Neutrophil (primary cell): ENCODE data around the gene LCMT2.

ENCODE experiments used
- H3K27ac ChIP-seq: fragments of 200-600 bp; sonication (generic); 2 replicates; pipeline ENCODE4 v1.5.1; 2016; ENCODE audit warnings: mild to moderate bottlenecking, moderate library complexity
- H3K27me3 ChIP-seq: fragments of 200-600 bp; sonication (generic); 2 replicates; pipeline ENCODE4 v1.6.0; 2016; ENCODE audit warnings: mild to moderate bottlenecking
- H3K36me3 ChIP-seq: fragments of 200-600 bp; sonication (generic); 2 replicates; pipeline ENCODE4 v1.5.1; 2017
- H3K4me1 ChIP-seq, 2 experiments: fragments of 200-600 bp in 1 of 2; sonication (generic) in 1 of 2; 1 replicate in 1 of 2; 2 replicates in 1 of 2; pipeline versions ENCODE4 v1.5.1 to v1.6.1; 2013 to 2016; ENCODE audit warnings: low read depth in 1 of 2, low read length in 1 of 2, mild to moderate bottlenecking in 1 of 2, moderate library complexity in 1 of 2; ENCODE audit not compliant: control insufficient read depth in 1 of 2, insufficient read depth in 1 of 2
- H3K4me3 ChIP-seq, 2 experiments: fragments of 200-600 bp in 1 of 2; sonication (generic) in 1 of 2; 1 replicate in 1 of 2; 2 replicates in 1 of 2; pipeline ENCODE4 v1.5.1; 2013 to 2016; ENCODE audit warnings: low read depth in 1 of 2, low read length in 1 of 2, mild to moderate bottlenecking in 1 of 2, moderate library complexity in 1 of 2
- H3K9me3 ChIP-seq: fragments of 200-600 bp; sonication (generic); 2 replicates; pipeline ENCODE4 v1.5.1; 2016
- CTCF ChIP-seq: fragments of 200-600 bp; sonication (generic); IDR thresholded peaks from 2 replicates; pipeline ENCODE4 v1.5.1; 2016; ENCODE audit warnings: antibody characterized with exemption

The LCMT2 gene

DNA sequence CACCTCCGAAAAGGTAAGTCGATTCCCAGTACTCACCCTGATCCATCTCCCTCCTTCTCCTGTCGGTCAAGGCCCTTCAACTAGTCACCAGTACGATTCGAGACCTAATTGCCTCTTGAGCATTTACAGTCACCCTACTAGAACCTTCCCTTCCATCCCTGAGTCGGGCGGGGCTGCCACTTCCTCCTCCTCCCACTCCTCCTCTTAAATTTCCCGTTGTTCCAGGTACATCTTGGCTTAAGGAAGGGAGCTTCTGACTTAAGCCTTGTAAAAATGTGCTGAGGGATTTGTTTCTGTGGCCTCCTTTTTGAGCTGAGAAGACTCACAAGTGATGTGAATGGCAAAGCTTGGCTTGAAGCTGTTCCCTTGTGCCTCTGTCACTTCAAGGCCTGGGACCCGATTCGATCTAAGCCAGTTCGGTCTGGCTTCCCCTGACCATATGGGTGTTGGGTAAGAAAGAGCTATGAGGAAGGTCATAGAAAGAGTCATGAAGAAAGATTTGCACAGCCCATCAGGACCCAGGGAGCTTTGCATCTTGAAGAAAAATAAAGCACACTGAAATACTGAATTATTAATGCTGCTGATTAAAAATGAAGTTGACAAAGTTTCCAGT lies 28.1 kb downstream of the LCMT2 start, which contains the start of gene TGM7:
Gene TGM7, minus strand, starts transcription at position 51 of the 613 bp plus-strand sequence.
- Histone ChIP-seq H3K27me3 (peaks cover 42% of the 10 kb centered on the region), H3K9me3 (no peaks in the 10 kb centered on the region), H3K27ac (no peak within 1 kb of the TSS), H3K4me1 (no peaks in the 10 kb centered on the region), H3K4me3 (no peak within 1 kb of the TSS), H3K36me3 (no peaks in the 10 kb centered on the region)
- TF ChIP-seq CTCF = no peak

- Histone ChIP-seq H3K27ac (no peak overlapping the region), H3K4me3 (no peak overlapping the region), H3K9me3 (no peaks in the 10 kb centered on the region), H3K4me1 (no peaks in the 10 kb centered on the region), H3K27me3 (peaks cover 27% of the 10 kb centered on the region), H3K36me3 (no peaks in the 10 kb centered on the region)
- TF ChIP-seq CTCF = no peak
Measured at GRCh38 chr15:43299884-43300283, 30.5 kb downstream of the LCMT2 start.

DNA sequence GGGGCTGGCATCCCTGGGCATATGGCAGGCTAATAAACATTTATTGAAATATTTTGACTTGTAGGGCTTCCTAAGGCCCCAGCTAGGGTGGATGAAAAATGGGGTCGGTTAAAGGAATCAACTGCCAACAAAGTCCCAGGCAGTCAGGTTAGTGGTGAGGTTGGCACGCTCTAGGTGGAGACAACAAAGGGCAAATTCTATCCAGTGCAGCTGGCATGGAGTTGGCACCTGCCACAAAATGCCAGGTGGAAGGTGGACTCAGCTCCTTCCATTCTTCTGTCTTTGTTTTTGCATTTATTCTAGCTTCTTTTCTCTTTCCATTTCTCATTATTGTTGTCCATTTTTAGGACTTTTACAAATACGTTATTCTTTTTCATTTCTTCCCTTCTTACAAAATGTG lies 31.0 kb downstream of the LCMT2 start:
- H3K27ac ChIP-seq = no peak overlapping the region
- H3K9me3 ChIP-seq = no peaks in the 10 kb centered on the region
- H3K27me3 ChIP-seq = peaks cover 27% of the 10 kb centered on the region
- H3K4me3 ChIP-seq = no peak overlapping the region
- no peaks in the 10 kb centered on the region for H3K4me1 ChIP-seq
- TF ChIP-seq CTCF = no peak
- H3K36me3 ChIP-seq = no peaks in the 10 kb centered on the region

DNA sequence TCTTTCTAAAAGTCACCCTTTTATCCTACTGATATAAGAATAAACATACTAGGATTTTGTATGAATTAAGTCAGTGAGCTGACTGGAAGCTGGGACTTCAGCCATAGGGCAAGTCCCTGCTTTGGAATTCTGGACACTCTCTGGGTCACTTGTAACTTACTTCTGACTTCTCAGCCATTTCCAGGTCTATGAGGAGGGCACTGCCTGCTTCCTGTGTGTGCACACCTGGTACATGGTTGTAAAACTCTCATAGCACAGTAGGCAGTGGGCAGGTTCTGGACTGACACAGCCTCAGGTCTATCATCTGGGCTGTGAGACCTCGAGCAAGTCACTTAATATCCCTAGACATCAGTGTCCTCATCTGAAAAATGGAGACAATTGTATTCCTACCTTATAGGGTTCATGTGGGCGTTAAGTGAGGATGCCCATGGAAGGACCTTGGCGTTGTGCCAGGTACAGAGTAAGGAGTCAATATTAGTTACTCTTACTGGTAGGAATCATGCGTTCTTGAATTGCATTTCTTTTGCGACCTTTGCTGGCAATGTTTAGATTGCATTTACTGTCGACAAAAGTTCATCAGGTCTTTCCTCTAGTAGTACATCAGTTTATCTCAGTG lies 36.2 kb downstream of the LCMT2 start:
- Histone ChIP-seq H3K4me1 (no peaks in the 10 kb centered on the region), H3K4me3 (no peak overlapping the region), H3K9me3 (no peaks in the 10 kb centered on the region), H3K27ac (no peak overlapping the region), H3K36me3 (no peaks in the 10 kb centered on the region), H3K27me3 (peaks cover 51% of the 10 kb centered on the region)
- TF ChIP-seq CTCF = no peak

GRCh38 chr15:43293432-43293831 lies 36.9 kb downstream of the LCMT2 start:
- Histone ChIP-seq H3K27ac (no peak overlapping the region), H3K9me3 (no peaks in the 10 kb centered on the region), H3K27me3 (peaks cover 52% of the 10 kb centered on the region), H3K36me3 (no peaks in the 10 kb centered on the region), H3K4me3 (no peak overlapping the region), H3K4me1 (no peaks in the 10 kb centered on the region)
- no peak for TF ChIP-seq CTCF
